CD4-positive, alpha-beta T cell treated with Interleukin-10 for 1 hour (primary cell): ENCODE data around the gene TERT.
"Not testable (repeated sequence)": the region's sequence is repeated elsewhere in the genome, so short reads cannot be mapped to it uniquely, and the experiment has no call there.

ENCODE experiments used
- DNase-seq: peaks from one replicate; pipeline ENCODE4 v3.0.0-alpha.2; 2020

The TERT gene

GRCh38 chr5:1231354-1231905 is 63.4 kb downstream of the TERT start:
- DNase-seq = no peak

GRCh38 chr5:1230551-1230950 is 64.3 kb downstream of the TERT start:
- DNase-seq = no peak

GRCh38 chr5:1229822-1230221 is 65.0 kb downstream of the TERT start:
- DNase-seq = no peak

GRCh38 chr5:1229023-1229422 is 65.8 kb downstream of the TERT start:
- DNase-seq = not testable (repeated sequence)

GRCh38 chr5:1228120-1228519 is 66.7 kb downstream of the TERT start:
- no peak for DNase-seq

- DNase-seq = no peak
These were observed 67.2 kb downstream of the TERT start for GRCh38 chr5:1227667-1228066.

GRCh38 chr5:1226839-1227581 is 67.9 kb downstream of the TERT start:
- no peak for DNase-seq

GRCh38 chr5:1226231-1226630 is 68.6 kb downstream of the TERT start:
- DNase-seq = no peak

GRCh38 chr5:1225081-1225480 is 69.8 kb downstream of the TERT start, which contains the start of gene SLC6A18:
Gene SLC6A18 (plus strand): TSS chr5:1225381. CDS start chr5:1225478, 97 bp downstream.
- no peak for DNase-seq

- DNase-seq = no peak
These were observed 70.2 kb downstream of the TERT start for GRCh38 chr5:1224631-1225030.

GRCh38 chr5:1223278-1223670 is 71.6 kb downstream of the TERT start:
- no peak for DNase-seq

- DNase-seq = no peak
These were observed 72.1 kb downstream of the TERT start for GRCh38 chr5:1222621-1223277.

GRCh38 chr5:1222147-1222546 is 72.7 kb downstream of the TERT start:
- no peak for DNase-seq

GRCh38 chr5:1221721-1222120 is 73.1 kb downstream of the TERT start:
- DNase-seq = no peak

GRCh38 chr5:1220831-1221230 is 74.0 kb downstream of the TERT start:
- DNase-seq = no peak

GRCh38 chr5:1220351-1220750 is 74.5 kb downstream of the TERT start:
- no peak for DNase-seq

- DNase-seq = no peak
These were observed 75.1 kb downstream of the TERT start for GRCh38 chr5:1219768-1220100.

- DNase-seq = no peak
These were observed 75.6 kb downstream of the TERT start for GRCh38 chr5:1219098-1219767.

- no peak for DNase-seq
These were observed 76.4 kb downstream of the TERT start for GRCh38 chr5:1218351-1219080.

- DNase-seq = no peak
These were observed 77.2 kb downstream of the TERT start for GRCh38 chr5:1217596-1218206.

- no peak for DNase-seq
These were observed 78.0 kb downstream of the TERT start for GRCh38 chr5:1216918-1217295.

- DNase-seq = no peak
These were observed 78.5 kb downstream of the TERT start for GRCh38 chr5:1216211-1216917.
